DOHH2 (cell line): ENCODE measurements around the gene TLK1.

ENCODE experiments used
- H3F3A ChIP-seq: fragments of 200-600 bp; sonication (generic), shearing (Covaris generic); 2 replicates; pipeline ENCODE4 v1.6.0; 2016; ENCODE audit warnings: antibody characterized with exemption, mild to moderate bottlenecking; ENCODE audit not compliant: control insufficient read depth, insufficient read depth
- H3K27ac ChIP-seq: fragments of 200-600 bp; sonication (generic); 2 replicates; pipeline ENCODE4 v1.5.1; 2014; ENCODE audit warnings: low read depth, mild to moderate bottlenecking, low read length, moderate library complexity
- H3K27me3 ChIP-seq: fragments of 200-600 bp; sonication (generic); 2 replicates; pipeline ENCODE4 v1.6.1; 2014; ENCODE audit warnings: mild to moderate bottlenecking, low read length, mixed read lengths; ENCODE audit not compliant: control insufficient read depth
- H3K36me3 ChIP-seq: fragments of 200-600 bp; sonication (generic); 2 replicates; pipeline ENCODE4 v1.6.1; 2014; ENCODE audit warnings: mild to moderate bottlenecking, low read length, moderate library complexity, mixed read lengths; ENCODE audit not compliant: control insufficient read depth
- H3K4me1 ChIP-seq: fragments of 200-600 bp; sonication (generic); 2 replicates; pipeline ENCODE4 v1.6.1; 2014; ENCODE audit warnings: mild to moderate bottlenecking, low read length, mixed read lengths; ENCODE audit not compliant: control insufficient read depth
- H3K4me2 ChIP-seq: fragments of 200-600 bp; sonication (generic); 2 replicates; pipeline ENCODE4 v1.6.0; 2014; ENCODE audit warnings: mild to moderate bottlenecking, low read length, moderate library complexity
- H3K4me3 ChIP-seq: fragments of 200-600 bp; sonication (generic); 2 replicates; pipeline ENCODE4 v1.5.1; 2014; ENCODE audit warnings: mild to moderate bottlenecking, low read length, mixed read lengths
- H3K79me2 ChIP-seq: fragments of 200-600 bp; sonication (generic); 2 replicates; pipeline ENCODE4 v1.6.1; 2014; ENCODE audit warnings: mild to moderate bottlenecking, low read length, mixed read lengths; ENCODE audit not compliant: control insufficient read depth
- H3K9me2 ChIP-seq: fragments of 200-600 bp; sonication (generic); replicated peaks from 2 replicates; pipeline ENCODE4 v1.6.1; 2014; ENCODE audit warnings: mild to moderate bottlenecking, low read length, mixed read lengths; ENCODE audit not compliant: control insufficient read depth
- H3K9me3 ChIP-seq: fragments of 200-600 bp; sonication (generic); 2 replicates; pipeline ENCODE4 v1.6.1; 2014; ENCODE audit warnings: antibody characterized with exemption, low read length, mixed read lengths; ENCODE audit not compliant: control insufficient read depth, insufficient read depth
- H4K20me1 ChIP-seq: fragments of 200-600 bp; sonication (generic); 2 replicates; pipeline ENCODE4 v1.6.0; 2014; ENCODE audit warnings: low read depth, mild to moderate bottlenecking, antibody characterized with exemption, low read length, moderate library complexity; ENCODE audit not compliant: control insufficient read depth, insufficient read depth
- CTCF ChIP-seq: fragments of 200-600 bp; sonication (generic); IDR thresholded peaks from one replicate; pipeline ENCODE4 v1.5.1; 2014; ENCODE audit warnings: antibody characterized with exemption, mild to moderate bottlenecking, low read depth, low read length; ENCODE audit not compliant: poor library complexity, severe bottlenecking
- EZH2phosphoT487 ChIP-seq: fragments of 200-600 bp; sonication (generic); IDR thresholded peaks from 2 replicates; pipeline ENCODE4 v1.6.1; 2017; ENCODE audit warnings: borderline replicate concordance, mild to moderate bottlenecking, antibody characterized with exemption, low read length, moderate library complexity, mixed read lengths

The TLK1 gene

GRCh38 chr2:171087547-171087946 is 73.1 kb downstream of the TLK1 start:
- Histone ChIP-seq H3K27ac (no peak overlapping the region), H3K4me3 (no peak overlapping the region), H4K20me1 (0 out of 2 replicates have a peak, but pooled peaks cover 7% of the 10 kb centered on the region), H3K9me3 (no peaks in the 10 kb centered on the region), H3K4me2 (no peak overlapping the region), H3F3A (0 out of 2 replicates have a peak, but pooled peaks cover 2% of the 10 kb centered on the region), H3K36me3 (peaks cover under 1% of the 10 kb centered on the region), H3K9me2 (no peaks in the 10 kb centered on the region), H3K27me3 (no peaks in the 10 kb centered on the region), H3K4me1 (peaks cover 6% of the 10 kb centered on the region), H3K79me2 (peaks cover 85% of the 10 kb centered on the region)
- no peak for TF ChIP-seq EZH2phosphoT487
- TF ChIP-seq CTCF = no peak

GRCh38 chr2:171086352-171087290 is 74.1 kb downstream of the TLK1 start:
- H3K9me3 ChIP-seq = no peaks in the 10 kb centered on the region
- no peaks in the 10 kb centered on the region for H3K9me2 ChIP-seq
- no peak overlapping the region for H3K4me3 ChIP-seq
- peak; percentile 81 for TF ChIP-seq CTCF
- no peak for TF ChIP-seq EZH2phosphoT487
- peaks cover 6% of the 10 kb centered on the region for H3K4me1 ChIP-seq
- H3K27me3 ChIP-seq = no peaks in the 10 kb centered on the region
- peaks cover 78% of the 10 kb centered on the region for H3K79me2 ChIP-seq
- no peak overlapping the region; the same call in 1 of the 2 replicates for H3K4me2 ChIP-seq
- no peak overlapping the region for H3K27ac ChIP-seq
- peaks cover 10% of the 10 kb centered on the region for H3K36me3 ChIP-seq
- H3F3A ChIP-seq = 0 out of 2 replicates have a peak, but pooled peaks cover 2% of the 10 kb centered on the region
- 0 out of 2 replicates have a peak, but pooled peaks cover 7% of the 10 kb centered on the region for H4K20me1 ChIP-seq

- peaks cover 61% of the 10 kb centered on the region for H3K79me2 ChIP-seq
- H3F3A ChIP-seq = no peaks in the 10 kb centered on the region
- no peaks in the 10 kb centered on the region for H3K9me3 ChIP-seq
- H3K4me3 ChIP-seq = no peak overlapping the region
- no peak overlapping the region for H3K27ac ChIP-seq
- H4K20me1 ChIP-seq = 0 out of 2 replicates have a peak, but pooled peaks cover 7% of the 10 kb centered on the region
- H3K4me2 ChIP-seq = no peak overlapping the region
- H3K36me3 ChIP-seq = peaks cover 16% of the 10 kb centered on the region
- peaks cover 6% of the 10 kb centered on the region for H3K4me1 ChIP-seq
- H3K27me3 ChIP-seq = no peaks in the 10 kb centered on the region
- TF ChIP-seq CTCF = no peak
- no peak for TF ChIP-seq EZH2phosphoT487
- H3K9me2 ChIP-seq = no peaks in the 10 kb centered on the region
These were observed 76.6 kb downstream of the TLK1 start for GRCh38 chr2:171084128-171084527.
